GM23248 (cell line): Measurements from ENCODE around the gene ARMC12.

ENCODE experiments used
- EZH2 ChIP-seq: fragments of 200-600 bp; sonication (generic); IDR thresholded peaks from 2 replicates; pipeline ENCODE4 v1.6.1; 2018; ENCODE audit warnings: antibody characterized with exemption, mild to moderate bottlenecking; ENCODE audit not compliant: insufficient read depth, poor library complexity, severe bottlenecking
- EZH2phosphoT487 ChIP-seq: fragments of 200-600 bp; sonication (generic); IDR thresholded peaks from 2 replicates; pipeline ENCODE4 v1.6.1; 2018; ENCODE audit warnings: antibody characterized with exemption, moderate library complexity, mild to moderate bottlenecking, low read depth; ENCODE audit not compliant: insufficient read depth

DNA sequence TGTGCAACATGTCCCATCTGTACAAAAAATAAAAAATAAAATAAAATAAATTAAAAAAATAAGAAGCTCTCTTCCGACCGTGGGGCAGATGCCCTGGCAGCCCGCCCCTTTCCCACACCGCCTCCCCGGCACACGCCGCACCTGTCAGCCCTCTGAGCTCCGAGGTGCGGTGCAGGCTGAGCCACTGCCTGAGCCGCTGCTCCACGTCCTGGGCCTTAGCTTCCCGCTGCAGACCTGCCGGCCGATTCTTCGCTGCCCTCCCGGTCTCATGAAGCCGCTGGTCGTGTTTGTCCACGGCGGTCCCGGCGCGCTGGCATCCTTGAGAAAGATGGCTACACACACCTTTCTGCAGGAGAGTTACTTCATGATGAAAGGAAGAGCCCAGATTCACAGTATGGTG lies 28.9 kb downstream of the ARMC12 start:
- TF ChIP-seq EZH2 = no peak
- TF ChIP-seq EZH2phosphoT487 = no peak
